HepG2 (cell line): ENCODE measurements around the gene GGA1. TPM values are rescaled to one million over a fixed set of nuclear protein-coding genes. Genes with fewer than 3 reads are reported as not detected.
A peak's percentile ranks its signal among the peaks of the same experiment; 100 is the strongest.

Source experiments
- ARNT2 ChIP-seq: sonication (generic); formaldehyde crosslinking; IDR thresholded peaks from 2 replicates; pipeline ENCODE4 v1.8.0; 2022; ENCODE audit warnings: mild to moderate bottlenecking, low read depth, missing genetic modification reagents, moderate library complexity
- CSRNP1 ChIP-seq: sonication (generic); formaldehyde crosslinking; IDR thresholded peaks from 2 replicates; pipeline ENCODE4 v1.8.1; 2023; ENCODE audit warnings: mild to moderate bottlenecking, missing genetic modification reagents
- NFIC ChIP-seq: IDR thresholded peaks from 2 replicates; pipeline ENCODE4 v1.6.1; 2012; ENCODE audit warnings: mild to moderate bottlenecking, low read length, inconsistent platforms
- POLR2A ChIP-seq, 2 experiments: IDR thresholded peaks; 2 replicates each; pipeline ENCODE4 v1.6.1; 2011; ENCODE audit warnings: low read depth in 2 of 2, low read length in 2 of 2, mild to moderate bottlenecking in 1 of 2, moderate library complexity in 1 of 2; ENCODE audit not compliant: insufficient read depth in 1 of 2
- RBM39 ChIP-seq: fragments of 200-400 bp; formaldehyde crosslinking; IDR thresholded peaks from one replicate; pipeline ENCODE4 v1.6.1; 2018; ENCODE audit warnings: antibody characterized with exemption, mild to moderate bottlenecking, low read depth, low read length; ENCODE audit not compliant: poor library complexity, severe bottlenecking
- STAT5B ChIP-seq: sonication (generic); formaldehyde crosslinking; IDR thresholded peaks from 2 replicates; pipeline ENCODE4 v1.4.0; 2020; ENCODE audit warnings: missing genetic modification reagents
- THAP7 ChIP-seq: sonication (generic); formaldehyde crosslinking; IDR thresholded peaks from 2 replicates; pipeline ENCODE4 v1.8.1; 2023; ENCODE audit warnings: mild to moderate bottlenecking, missing genetic modification reagents
- U2AF1 ChIP-seq: fragments of 200-400 bp; formaldehyde crosslinking; optimal IDR thresholded peaks from 2 replicates; pipeline ENCODE3; 2017; ENCODE audit warnings: mild to moderate bottlenecking, low read depth, low read length
- XRCC5 ChIP-seq: fragments of 200-400 bp; formaldehyde crosslinking; optimal IDR thresholded peaks from 2 replicates; pipeline ENCODE3; 2017; ENCODE audit warnings: mild to moderate bottlenecking, low read length
- ZC3H13 ChIP-seq: sonication (generic); formaldehyde crosslinking; IDR thresholded peaks from 2 replicates; pipeline ENCODE4 v1.8.1; 2023; ENCODE audit warnings: mild to moderate bottlenecking, missing genetic modification reagents, moderate library complexity
- ZFP36L2 ChIP-seq: sonication (generic); formaldehyde crosslinking; IDR thresholded peaks from 2 replicates; pipeline ENCODE4 v1.4.0; 2020; ENCODE audit warnings: missing genetic modification reagents
- ZHX1 ChIP-seq: sonication (generic); formaldehyde crosslinking; IDR thresholded peaks from 2 replicates; pipeline ENCODE4 v1.8.1; 2022; ENCODE audit warnings: low read depth, mild to moderate bottlenecking, missing genetic modification reagents
- ZNF225 ChIP-seq: sonication (generic); formaldehyde crosslinking; IDR thresholded peaks from 2 replicates; pipeline ENCODE4 v1.4.0; 2020; ENCODE audit warnings: mild to moderate bottlenecking, missing genetic modification reagents
- ZNF326 ChIP-seq: sonication (generic); formaldehyde crosslinking; IDR thresholded peaks from 2 replicates; pipeline ENCODE4 v1.4.0; 2020; ENCODE audit warnings: missing genetic modification reagents, borderline replicate concordance
- ZNF446 ChIP-seq: sonication (generic); formaldehyde crosslinking; IDR thresholded peaks from 2 replicates; pipeline ENCODE4 v1.5.0; 2020; ENCODE audit warnings: mild to moderate bottlenecking, missing genetic modification reagents
- ZNF546 ChIP-seq: sonication (generic); formaldehyde crosslinking; conservative IDR thresholded peaks from 2 replicates; pipeline ENCODE4 v1.8.1; 2023; ENCODE audit warnings: mild to moderate bottlenecking, missing genetic modification reagents
- ZNF670 ChIP-seq: sonication (generic); formaldehyde crosslinking; IDR thresholded peaks from 2 replicates; pipeline ENCODE4 v1.8.0; 2022; ENCODE audit warnings: mild to moderate bottlenecking, missing genetic modification reagents, borderline replicate concordance
- ZNF7 ChIP-seq: IDR thresholded peaks from 2 replicates; pipeline ENCODE4 v1.6.1; 2016; ENCODE audit warnings: missing biosample characterization, missing genetic modification reagents
- polyA plus RNA-seq, 8 experiments: library from polyadenylated mRNA; depleted of rRNA in 3 of 8; stranded (reverse) in 7 of 8; unstranded in 1 of 8; fragments of >200 nt; fragmentation: Illumina TruSeq in 4 of 8; extraction: Trizol in 4 of 8; gene quantifications; 2 replicates each; pipeline versions ENCODE4 v1.2.1 to v1.2.3, GENCODE V29; 2011 to 2016; ENCODE audit warnings: low read depth in 4 of 8, missing spikeins in 1 of 8, mixed read lengths in 1 of 8; ENCODE audit not compliant: insufficient read depth in 1 of 8
- total RNA-seq, 5 experiments: library from RNA; depleted of rRNA; stranded (reverse); fragments of >200 nt; fragmentation: Illumina TruSeq; extraction: Trizol; gene quantifications; 2 replicates each; pipeline ENCODE4 v1.2.3, GENCODE V29; 2016; ENCODE audit warnings: low read depth in 1 of 5
- TF ChIP-seq, protein P1 (sequence below): sonication (generic); formaldehyde crosslinking; IDR thresholded peaks from 2 replicates; pipeline ENCODE4 v1.4.0; 2020; ENCODE audit warnings: missing genetic modification reagents

The GGA1 gene
- total and polyA plus RNA-seq, 2 of the 13 experiments (the other 11 are each of a cell fraction or from before 2014, with no cell fraction given) = 29.1 to 87.2 TPM

GRCh38 chr22:37568448-37569008 is 40.1 kb upstream of the GGA1 start (continued):
- TF ChIP-seq ZHX1 (no peak), ZNF546 (CRISPR knock-in tag) (0 out of 2 replicates have a peak, but pooled peaks have one; percentile 2), ZNF225 (CRISPR knock-in tag) (peak; percentile 31; the same call in 1 of the 2 replicates), NFIC (no peak), ZFP36L2 (CRISPR knock-in tag) (no peak), U2AF1 (no peak), ZNF446 (CRISPR knock-in tag) (0 out of 2 replicates have a peak, but pooled peaks have one; percentile 35), ZNF326 (no peak), THAP7 (CRISPR knock-in tag) (no peak), ZNF670 (CRISPR knock-in tag) (no peak), ARNT2 (0 out of 2 replicates have a peak, but pooled peaks have one; percentile 45), POLR2A (IDR thresholded peaks at IDR 0.05; ENCODE audit: insufficient read depth in 1 of 2, low read depth in 2 of 2, low read length in 2 of 2) (peak in 1 of 2 experiments; percentile 48; a peak in 3 of 4 replicates), ZC3H13 (no peak), ZNF7 (CRISPR knock-in tag) (no peak), STAT5B (CRISPR knock-in tag) (no peak), CSRNP1 (CRISPR knock-in tag) (0 out of 2 replicates have a peak, but pooled peaks have one; percentile 13), RBM39 (peak; percentile 51), XRCC5 (no peak)
- TF ChIP-seq, protein P1, sequence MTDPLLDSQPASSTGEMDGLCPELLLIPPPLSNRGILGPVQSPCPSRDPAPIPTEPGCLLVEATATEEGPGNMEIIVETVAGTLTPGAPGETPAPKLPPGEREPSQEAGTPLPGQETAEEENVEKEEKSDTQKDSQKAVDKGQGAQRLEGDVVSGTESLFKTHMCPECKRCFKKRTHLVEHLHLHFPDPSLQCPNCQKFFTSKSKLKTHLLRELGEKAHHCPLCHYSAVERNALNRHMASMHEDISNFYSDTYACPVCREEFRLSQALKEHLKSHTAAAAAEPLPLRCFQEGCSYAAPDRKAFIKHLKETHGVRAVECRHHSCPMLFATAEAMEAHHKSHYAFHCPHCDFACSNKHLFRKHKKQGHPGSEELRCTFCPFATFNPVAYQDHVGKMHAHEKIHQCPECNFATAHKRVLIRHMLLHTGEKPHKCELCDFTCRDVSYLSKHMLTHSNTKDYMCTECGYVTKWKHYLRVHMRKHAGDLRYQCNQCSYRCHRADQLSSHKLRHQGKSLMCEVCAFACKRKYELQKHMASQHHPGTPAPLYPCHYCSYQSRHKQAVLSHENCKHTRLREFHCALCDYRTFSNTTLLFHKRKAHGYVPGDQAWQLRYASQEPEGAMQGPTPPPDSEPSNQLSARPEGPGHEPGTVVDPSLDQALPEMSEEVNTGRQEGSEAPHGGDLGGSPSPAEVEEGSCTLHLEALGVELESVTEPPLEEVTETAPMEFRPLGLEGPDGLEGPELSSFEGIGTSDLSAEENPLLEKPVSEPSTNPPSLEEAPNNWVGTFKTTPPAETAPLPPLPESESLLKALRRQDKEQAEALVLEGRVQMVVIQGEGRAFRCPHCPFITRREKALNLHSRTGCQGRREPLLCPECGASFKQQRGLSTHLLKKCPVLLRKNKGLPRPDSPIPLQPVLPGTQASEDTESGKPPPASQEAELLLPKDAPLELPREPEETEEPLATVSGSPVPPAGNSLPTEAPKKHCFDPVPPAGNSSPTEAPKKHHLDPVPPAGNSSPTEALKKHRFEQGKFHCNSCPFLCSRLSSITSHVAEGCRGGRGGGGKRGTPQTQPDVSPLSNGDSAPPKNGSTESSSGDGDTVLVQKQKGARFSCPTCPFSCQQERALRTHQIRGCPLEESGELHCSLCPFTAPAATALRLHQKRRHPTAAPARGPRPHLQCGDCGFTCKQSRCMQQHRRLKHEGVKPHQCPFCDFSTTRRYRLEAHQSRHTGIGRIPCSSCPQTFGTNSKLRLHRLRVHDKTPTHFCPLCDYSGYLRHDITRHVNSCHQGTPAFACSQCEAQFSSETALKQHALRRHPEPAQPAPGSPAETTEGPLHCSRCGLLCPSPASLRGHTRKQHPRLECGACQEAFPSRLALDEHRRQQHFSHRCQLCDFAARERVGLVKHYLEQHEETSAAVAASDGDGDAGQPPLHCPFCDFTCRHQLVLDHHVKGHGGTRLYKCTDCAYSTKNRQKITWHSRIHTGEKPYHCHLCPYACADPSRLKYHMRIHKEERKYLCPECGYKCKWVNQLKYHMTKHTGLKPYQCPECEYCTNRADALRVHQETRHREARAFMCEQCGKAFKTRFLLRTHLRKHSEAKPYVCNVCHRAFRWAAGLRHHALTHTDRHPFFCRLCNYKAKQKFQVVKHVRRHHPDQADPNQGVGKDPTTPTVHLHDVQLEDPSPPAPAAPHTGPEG (CRISPR knock-in tag) = 0 out of 2 replicates have a peak, but pooled peaks have one; percentile 28
